Neural progenitor cell (in vitro differentiated cells): Measurements from ENCODE around the gene TMEM260. TPM values are rescaled to one million over a fixed set of nuclear protein-coding genes. Genes with fewer than 3 reads are reported as not detected.

ENCODE experiments used
- DNase-seq: peaks from one replicate; pipeline ENCODE4 v3.0.0-alpha.2; 2016; ENCODE audit warnings: low spot score
- H2AFZ ChIP-seq: fragments of 200-600 bp; sonication (generic); replicated peaks from 2 replicates; pipeline ENCODE4 v1.6.1; 2016; ENCODE audit warnings: antibody characterized with exemption
- H3F3A ChIP-seq: fragments of 200-600 bp; sonication (generic); 2 replicates; pipeline ENCODE4 v1.6.1; 2016; ENCODE audit warnings: antibody characterized with exemption, low read depth
- H3K27ac ChIP-seq: fragments of 200-600 bp; sonication (generic); 2 replicates; pipeline ENCODE4 v1.5.1; 2016; ENCODE audit warnings: mild to moderate bottlenecking
- H3K27me3 ChIP-seq: fragments of 200-600 bp; sonication (generic); 2 replicates; pipeline ENCODE4 v1.6.1; 2016; ENCODE audit warnings: mild to moderate bottlenecking, moderate library complexity
- H3K36me3 ChIP-seq: fragments of 200-600 bp; sonication (generic); 2 replicates; pipeline ENCODE4 v1.5.1; 2016
- H3K4me1 ChIP-seq: fragments of 200-600 bp; sonication (generic); 2 replicates; pipeline ENCODE4 v1.6.1; 2016; ENCODE audit warnings: mixed run types
- H3K4me2 ChIP-seq: fragments of 200-600 bp; sonication (generic); 2 replicates; pipeline ENCODE4 v1.6.1; 2016
- H3K4me3 ChIP-seq: fragments of 200-600 bp; sonication (generic); 2 replicates; pipeline ENCODE4 v1.5.1; 2016
- H3K79me2 ChIP-seq: fragments of 200-600 bp; sonication (generic); 2 replicates; pipeline ENCODE4 v1.6.1; 2016; ENCODE audit warnings: low read depth
- H3K9ac ChIP-seq: fragments of 200-600 bp; sonication (generic); 2 replicates; pipeline ENCODE4 v1.6.1; 2016
- H3K9me3 ChIP-seq: fragments of 200-600 bp; sonication (generic); 2 replicates; pipeline ENCODE4 v1.5.1; 2016; ENCODE audit warnings: low read depth
- H4K20me1 ChIP-seq: fragments of 200-600 bp; sonication (generic); 2 replicates; pipeline ENCODE4 v1.6.1; 2016; ENCODE audit warnings: low read depth
- H3K27ac Mint-ChIP-seq: 3 replicates; pipeline ENCODE4 v1.8.0; 2021; ENCODE audit warnings: mixed read lengths
- H3K27me3 Mint-ChIP-seq: 2 replicates; pipeline ENCODE4 v1.8.0; 2022; ENCODE audit warnings: low read depth, mild to moderate bottlenecking, inconsistent platforms, moderate library complexity, mixed read lengths; ENCODE audit not compliant: insufficient read depth
- H3K36me3 Mint-ChIP-seq: 3 replicates; pipeline ENCODE4 v1.8.0; 2021; ENCODE audit warnings: mixed read lengths
- H3K4me1 Mint-ChIP-seq: 3 replicates; pipeline ENCODE4 v1.8.0; 2021; ENCODE audit warnings: mixed read lengths
- H3K4me3 Mint-ChIP-seq: 3 replicates; pipeline ENCODE4 v1.8.0; 2021; ENCODE audit warnings: mild to moderate bottlenecking, moderate library complexity, mixed read lengths
- H3K9me3 Mint-ChIP-seq: 3 replicates; pipeline ENCODE4 v1.8.0; 2020; ENCODE audit warnings: mixed read lengths
- EZH2 ChIP-seq: fragments of 200-600 bp; sonication (generic); IDR thresholded peaks from 2 replicates; pipeline ENCODE4 v1.6.1; 2017; ENCODE audit warnings: antibody characterized with exemption, mild to moderate bottlenecking, moderate library complexity
- EZH2phosphoT487 ChIP-seq: fragments of 200-600 bp; sonication (generic); IDR thresholded peaks from 2 replicates; pipeline ENCODE4 v1.6.1; 2017; ENCODE audit warnings: antibody characterized with exemption
- total RNA-seq: library from RNA; depleted of rRNA; stranded (reverse); fragments of >200 nt; gene quantifications from 2 replicates; pipeline ENCODE4 v1.2.3, GENCODE V29; 2015; ENCODE audit warnings: low replicate concordance
- TF ChIP-seq, protein P1 (sequence below): fragments of 200-600 bp; sonication (generic); IDR thresholded peaks from 2 replicates; pipeline ENCODE4 v1.5.1; 2017; ENCODE audit warnings: antibody characterized with exemption, mild to moderate bottlenecking

TMEM260 gene
- total RNA-seq, 1 donor from 2014 or later: 30.7 TPM

DNA sequence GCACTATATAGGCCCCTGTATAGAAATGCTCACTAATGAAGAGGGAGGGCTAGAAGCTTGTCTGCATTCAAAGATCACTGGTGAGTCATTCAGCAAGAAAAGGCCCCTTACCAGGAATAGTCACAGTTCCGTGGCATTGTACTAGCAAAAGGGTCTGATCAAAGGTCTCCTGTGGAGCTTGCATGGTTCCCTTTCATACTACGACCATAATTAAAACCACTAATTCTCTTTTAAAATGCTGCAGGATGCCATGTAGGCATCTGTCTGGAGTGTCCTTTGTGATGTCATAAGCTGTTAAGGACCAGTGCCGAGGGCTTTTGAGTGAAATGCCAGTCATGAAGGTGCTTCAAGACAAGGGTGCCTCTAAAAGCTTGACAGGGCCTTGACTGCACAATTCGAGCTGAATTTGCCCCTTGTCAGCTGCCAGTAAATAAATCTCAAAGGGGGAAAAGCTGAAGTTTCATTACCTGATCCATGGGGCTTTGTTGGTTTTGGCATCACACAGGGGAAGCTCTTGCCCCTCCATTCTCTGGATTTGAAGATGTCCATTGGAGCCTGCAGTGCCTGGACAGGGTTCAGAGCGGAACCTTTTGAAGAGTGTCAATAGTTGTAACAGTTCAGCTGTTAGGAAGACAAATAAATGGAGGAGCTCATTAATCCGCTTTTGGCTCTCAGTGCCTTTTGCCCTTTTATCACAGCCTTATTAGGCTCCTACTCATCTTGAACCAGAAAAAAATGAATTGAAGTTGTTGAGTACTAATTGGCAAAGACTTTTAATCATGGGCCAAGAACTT, 69.1 kb downstream of the TMEM260 start:
- H3K27ac ChIP-seq: peak overlapping the region; percentile 83
- DNase-seq: peak; percentile 90
- H3K9me3 Mint-ChIP-seq: peaks cover 3% of the 10 kb centered on the region

DNA sequence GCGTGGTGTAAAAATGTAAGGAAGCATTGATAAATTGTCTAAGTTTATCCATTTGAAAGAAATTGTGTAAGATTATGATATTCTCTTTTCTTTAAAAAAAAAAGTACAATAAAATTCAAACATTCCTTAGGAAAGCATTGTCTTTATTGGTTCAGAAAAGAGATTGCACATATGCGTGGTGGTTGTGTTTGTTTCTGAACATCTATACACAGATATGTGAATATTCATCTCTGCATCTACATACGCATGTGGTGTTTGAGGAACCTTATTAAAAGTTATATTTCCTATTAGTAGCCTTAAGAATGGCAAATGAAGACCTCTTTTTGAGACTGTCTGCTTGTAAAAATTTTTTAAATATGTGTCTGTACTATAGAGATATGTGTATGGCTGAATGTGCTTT, 69.8 kb downstream of the TMEM260 start:
- DNase-seq: no peak
- H3K4me1 Mint-ChIP-seq: peaks cover 65% of the 10 kb centered on the region
- Histone ChIP-seq H3K27ac (peak overlapping the region; percentile 83), H3K36me3 (no peaks in the 10 kb centered on the region), H3K9me3 (no peaks in the 10 kb centered on the region), H3K4me1 (peaks cover 41% of the 10 kb centered on the region), H3K27me3 (no peaks in the 10 kb centered on the region), H2AFZ (no peak overlapping the region), H3K79me2 (no peaks in the 10 kb centered on the region), H3K4me2 (peak overlapping the region; percentile 54), H4K20me1 (peaks cover 5% of the 10 kb centered on the region), H3K9ac (no peak overlapping the region), H3F3A (peaks cover 44% of the 10 kb centered on the region), H3K4me3 (peak overlapping the region; percentile 14)
- H3K27ac Mint-ChIP-seq: peak overlapping the region; percentile 89
- H3K9me3 Mint-ChIP-seq: peaks cover 3% of the 10 kb centered on the region
- H3K36me3 Mint-ChIP-seq: peaks cover 13% of the 10 kb centered on the region
- no peak overlapping the region for H3K4me3 Mint-ChIP-seq
- H3K27me3 Mint-ChIP-seq: peaks cover 5% of the 10 kb centered on the region
- TF ChIP-seq EZH2phosphoT487: no peak
- TF ChIP-seq, protein P1, sequence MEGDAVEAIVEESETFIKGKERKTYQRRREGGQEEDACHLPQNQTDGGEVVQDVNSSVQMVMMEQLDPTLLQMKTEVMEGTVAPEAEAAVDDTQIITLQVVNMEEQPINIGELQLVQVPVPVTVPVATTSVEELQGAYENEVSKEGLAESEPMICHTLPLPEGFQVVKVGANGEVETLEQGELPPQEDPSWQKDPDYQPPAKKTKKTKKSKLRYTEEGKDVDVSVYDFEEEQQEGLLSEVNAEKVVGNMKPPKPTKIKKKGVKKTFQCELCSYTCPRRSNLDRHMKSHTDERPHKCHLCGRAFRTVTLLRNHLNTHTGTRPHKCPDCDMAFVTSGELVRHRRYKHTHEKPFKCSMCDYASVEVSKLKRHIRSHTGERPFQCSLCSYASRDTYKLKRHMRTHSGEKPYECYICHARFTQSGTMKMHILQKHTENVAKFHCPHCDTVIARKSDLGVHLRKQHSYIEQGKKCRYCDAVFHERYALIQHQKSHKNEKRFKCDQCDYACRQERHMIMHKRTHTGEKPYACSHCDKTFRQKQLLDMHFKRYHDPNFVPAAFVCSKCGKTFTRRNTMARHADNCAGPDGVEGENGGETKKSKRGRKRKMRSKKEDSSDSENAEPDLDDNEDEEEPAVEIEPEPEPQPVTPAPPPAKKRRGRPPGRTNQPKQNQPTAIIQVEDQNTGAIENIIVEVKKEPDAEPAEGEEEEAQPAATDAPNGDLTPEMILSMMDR: no peak
- no peak for TF ChIP-seq EZH2

More for the DNA sequence above, 69.1 kb downstream of the TMEM260 start:
- no peak for TF ChIP-seq EZH2
- TF ChIP-seq, protein P1: no peak
- peak; percentile 76 for TF ChIP-seq EZH2phosphoT487
- Mint-ChIP-seq H3K27me3 (peaks cover 5% of the 10 kb centered on the region), H3K4me3 (peak overlapping the region; percentile 33), H3K4me1 (peaks cover 59% of the 10 kb centered on the region), H3K27ac (peak overlapping the region; percentile 89), H3K36me3 (peaks cover 13% of the 10 kb centered on the region)
- Histone ChIP-seq H3K9me3 (no peaks in the 10 kb centered on the region), H3K79me2 (no peaks in the 10 kb centered on the region), H3K4me2 (peak overlapping the region; percentile 54), H3K9ac (no peak overlapping the region), H2AFZ (no peak overlapping the region), H3F3A (peaks cover 44% of the 10 kb centered on the region), H4K20me1 (peaks cover 5% of the 10 kb centered on the region), H3K27me3 (no peaks in the 10 kb centered on the region), H3K4me3 (peak overlapping the region; percentile 14), H3K4me1 (peaks cover 41% of the 10 kb centered on the region), H3K36me3 (no peaks in the 10 kb centered on the region)

DNA sequence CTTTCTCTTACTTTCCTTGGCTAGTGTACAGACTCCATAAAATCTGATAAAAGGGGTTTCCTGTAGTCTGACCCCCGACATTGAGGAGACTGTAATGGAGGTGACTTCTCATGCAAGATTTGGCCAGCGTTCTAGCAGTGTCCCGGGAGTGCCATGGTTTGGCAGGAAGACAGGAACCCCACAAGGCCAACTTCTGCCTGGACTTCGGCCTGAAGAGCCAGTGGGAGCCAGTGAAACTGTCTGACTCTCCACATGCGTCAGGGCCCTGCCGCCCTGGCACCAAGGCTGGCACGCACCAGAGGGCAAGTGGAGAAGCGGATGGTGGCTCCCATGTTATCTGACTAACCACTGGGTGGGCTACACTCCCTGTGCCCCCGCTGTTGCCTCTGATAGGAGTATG, 70.5 kb downstream of the TMEM260 start:
- Mint-ChIP-seq H3K9me3 (no peaks in the 10 kb centered on the region), H3K4me3 (no peak overlapping the region), H3K27me3 (peaks cover 5% of the 10 kb centered on the region), H3K27ac (peak overlapping the region; percentile 64), H3K4me1 (peaks cover 65% of the 10 kb centered on the region), H3K36me3 (peaks cover 11% of the 10 kb centered on the region)
- H4K20me1 ChIP-seq: peaks cover 5% of the 10 kb centered on the region
- no peak overlapping the region for H3K4me2 ChIP-seq
- H3K36me3 ChIP-seq: no peaks in the 10 kb centered on the region
- no peaks in the 10 kb centered on the region for H3K9me3 ChIP-seq
- TF ChIP-seq, protein P1: no peak
- no peak for TF ChIP-seq EZH2phosphoT487
- TF ChIP-seq EZH2: no peak
- H3K9ac ChIP-seq: no peak overlapping the region
- H3K4me3 ChIP-seq: no peak overlapping the region
- peaks cover 44% of the 10 kb centered on the region for H3F3A ChIP-seq
- no peak for DNase-seq
- H2AFZ ChIP-seq: no peak overlapping the region
- no peaks in the 10 kb centered on the region for H3K27me3 ChIP-seq
- peaks cover 41% of the 10 kb centered on the region for H3K4me1 ChIP-seq
- no peak overlapping the region for H3K27ac ChIP-seq
- no peaks in the 10 kb centered on the region for H3K79me2 ChIP-seq
